Measurements from ENCODE around the gene ESR1.

- TF ChIP-seq CTCF (conservative IDR thresholded peaks at IDR 0.05) (no peak), ZFX (IDR thresholded peaks at IDR 0.05) (no peak)
Measured at GRCh38 chr6:151882206-151882605, 74.7 kb downstream of the ESR1 start.

Data from C4-2B (cell line).